K562 (cell line): ENCODE results near the gene LTBR. TPM values are rescaled to one million over a fixed set of nuclear protein-coding genes. Genes with fewer than 3 reads are reported as not detected.

Source experiments
- ATF7 ChIP-seq: fragments of 450-650 bp; IDR thresholded peaks from 2 replicates; pipeline ENCODE4 v1.7.1; 2014; ENCODE audit warnings: mild to moderate bottlenecking, moderate library complexity
- DLX4 ChIP-seq: fragments of 250-450 bp; sonication (Bioruptor Pico); IDR thresholded peaks from 2 replicates; pipeline ENCODE4 v1.6.1; 2021; ENCODE audit warnings: mild to moderate bottlenecking
- HNRNPUL1 ChIP-seq: fragments of 200-400 bp; formaldehyde crosslinking; IDR thresholded peaks from 2 replicates; pipeline ENCODE4 v1.6.1; 2017; ENCODE audit warnings: low read length
- KLF16 ChIP-seq: IDR thresholded peaks from 2 replicates; pipeline ENCODE4 v1.6.1; 2016; ENCODE audit warnings: antibody characterized with exemption
- MEIS2 ChIP-seq: fragments of 450-650 bp; IDR thresholded peaks from 2 replicates; pipeline ENCODE4 v1.6.1; 2014; ENCODE audit warnings: mild to moderate bottlenecking; ENCODE audit not compliant: partially characterized antibody
- NCOA6 ChIP-seq: fragments of 450-650 bp; IDR thresholded peaks from 2 replicates; pipeline ENCODE4 v1.6.1; 2017; ENCODE audit warnings: mild to moderate bottlenecking
- NFIX ChIP-seq: fragments of 250-450 bp; sonication (Bioruptor Pico); IDR thresholded peaks from 2 replicates; pipeline ENCODE4 v1.4.0; 2020; ENCODE audit warnings: low read depth, mild to moderate bottlenecking, moderate library complexity
- PPARD ChIP-seq: fragments of 250-450 bp; sonication (Bioruptor Pico); IDR thresholded peaks from 2 replicates; pipeline ENCODE4 v1.8.0; 2022; ENCODE audit warnings: inconsistent platforms, mild to moderate bottlenecking, moderate library complexity
- RBM34 ChIP-seq: fragments of 200-400 bp; formaldehyde crosslinking; IDR thresholded peaks from 2 replicates; pipeline ENCODE4 v1.6.1; 2018; ENCODE audit warnings: low read length, borderline replicate concordance; ENCODE audit not compliant: insufficient read depth
- SMARCC2 ChIP-seq: fragments of 450-650 bp; IDR thresholded peaks from 2 replicates; pipeline ENCODE4 v1.6.1; 2017; ENCODE audit warnings: antibody characterized with exemption, moderate library complexity, mild to moderate bottlenecking, low read depth
- TEAD1 ChIP-seq, 2 experiments: fragments of 450-650 bp in 1 of 2; sonication (generic) in 1 of 2; formaldehyde crosslinking; IDR thresholded peaks; 2 replicates each; pipeline versions ENCODE4 v1.4.0 to v1.8.0; 2020 to 2022; ENCODE audit warnings: mild to moderate bottlenecking in 2 of 2, missing genetic modification reagents in 1 of 2
- ZBTB2 ChIP-seq: fragments of 450-650 bp; IDR thresholded peaks from 2 replicates; pipeline ENCODE4 v1.6.1; 2016; ENCODE audit warnings: antibody characterized with exemption
- ZNF133 ChIP-seq: fragments of 250-450 bp; sonication (Bioruptor Pico); IDR thresholded peaks from 2 replicates; pipeline ENCODE4 v1.4.0; 2020; ENCODE audit warnings: mild to moderate bottlenecking
- ZNF408 ChIP-seq: fragments of 250-450 bp; sonication (Bioruptor Pico); IDR thresholded peaks from 2 replicates; pipeline ENCODE4 v1.4.0; 2020; ENCODE audit warnings: low read depth, mild to moderate bottlenecking, moderate library complexity
- ZNF668 ChIP-seq: fragments of 250-450 bp; sonication (Bioruptor Pico); IDR thresholded peaks from 2 replicates; pipeline ENCODE4 v1.8.0; 2022; ENCODE audit warnings: mild to moderate bottlenecking, inconsistent platforms
- polyA plus RNA-seq, 8 experiments: library from polyadenylated mRNA; depleted of rRNA in 4 of 8; stranded (reverse) in 5 of 8; unstranded in 3 of 8; fragments of >200 nt; fragmentation: Nextera tagmentation in 2 of 8; fragmentation: Illumina TruSeq in 1 of 8; extraction: Ambion mirVana in 2 of 8; extraction: Trizol in 1 of 8; gene quantifications; 2 replicates each; pipeline versions ENCODE4 v1.2.1 to v1.2.3, GENCODE V29; 2011 to 2014; ENCODE audit warnings: inconsistent platforms in 1 of 8, missing spikeins in 1 of 8
- total RNA-seq, 7 experiments: library from RNA; depleted of rRNA in 6 of 7; stranded (reverse); fragments of >200 nt in 6 of 7; fragmentation: Illumina TruSeq in 2 of 7; extraction: Trizol in 2 of 7; gene quantifications; 2 replicates each; pipeline versions ENCODE4 v1.2.1 to v1.2.3, GENCODE V29; 2011 to 2021; ENCODE audit warnings: low replicate concordance in 1 of 7

The LTBR gene
- total and polyA plus RNA-seq, 9 of the 15 experiments (the other 6 are each of a cell fraction or from before 2014, with no cell fraction given): 0.96 to 69.0 (median 35.3) TPM

- TF ChIP-seq PPARD (CRISPR knock-in tag): no peak
- TF ChIP-seq ZNF668 (CRISPR knock-in tag): no peak
- TF ChIP-seq KLF16: peak; percentile 24; the same call in 1 of the 2 replicates
- peak; percentile 81 for TF ChIP-seq SMARCC2
- no peak for TF ChIP-seq ZNF408 (CRISPR knock-in tag)
- TF ChIP-seq MEIS2: peak; percentile 78
- 0 out of 2 replicates have a peak, but pooled peaks have one; percentile 20 for TF ChIP-seq ZBTB2
- TF ChIP-seq RBM34: no peak
- no peak for TF ChIP-seq DLX4
- TF ChIP-seq TEAD1 (CRISPR knock-in tag; IDR thresholded peaks at IDR 0.05): no peak; a peak in 2 of 4 replicates
- TF ChIP-seq ZNF133 (CRISPR knock-in tag): no peak
- no peak for TF ChIP-seq NFIX (CRISPR knock-in tag)
- no peak for TF ChIP-seq HNRNPUL1
- TF ChIP-seq NCOA6: no peak
- TF ChIP-seq ATF7: peak; percentile 66
- TF ChIP-seq, all 486 proteins: peak for 80
Observed at GRCh38 chr12:6430124-6430989, 46.4 kb downstream of the LTBR start (continued).
